Activated naive CD4-positive, alpha-beta T cell treated with anti-CD3 and anti-CD28 coated beads, Interleukin-2, amount 10 ng/mL, durations not matched to agents 5 hours and 36 hours (primary cell): ENCODE results near the gene ZNF8. TPM values are rescaled to one million over a fixed set of nuclear protein-coding genes. Genes with fewer than 3 reads are reported as not detected.

Experiments
- microRNA-seq: library from miRNA; unstranded; fragments of <30 nt; microRNA quantifications from one replicate; pipeline ENCODE4 v1.2.0, GENCODE V29; 2022; ENCODE audit warnings: borderline microRNAs expressed, borderline replicate concordance
- total RNA-seq, 2 experiments: library from RNA; stranded (reverse); gene quantifications; one replicate each; pipeline ENCODE4 v1.2.3, GENCODE V29; 2021

ZNF8 gene
- 1 to 10 TPM; 5.7 to 6.2 TPM for total RNA-seq

GRCh38 chr19:58278541-58279041 is at the start of gene ZNF8:
Gene ZNF8, plus strand, starts transcription at chr19:58278955. Its CDS starts 127 bp downstream, at chr19:58279082.

DNA sequence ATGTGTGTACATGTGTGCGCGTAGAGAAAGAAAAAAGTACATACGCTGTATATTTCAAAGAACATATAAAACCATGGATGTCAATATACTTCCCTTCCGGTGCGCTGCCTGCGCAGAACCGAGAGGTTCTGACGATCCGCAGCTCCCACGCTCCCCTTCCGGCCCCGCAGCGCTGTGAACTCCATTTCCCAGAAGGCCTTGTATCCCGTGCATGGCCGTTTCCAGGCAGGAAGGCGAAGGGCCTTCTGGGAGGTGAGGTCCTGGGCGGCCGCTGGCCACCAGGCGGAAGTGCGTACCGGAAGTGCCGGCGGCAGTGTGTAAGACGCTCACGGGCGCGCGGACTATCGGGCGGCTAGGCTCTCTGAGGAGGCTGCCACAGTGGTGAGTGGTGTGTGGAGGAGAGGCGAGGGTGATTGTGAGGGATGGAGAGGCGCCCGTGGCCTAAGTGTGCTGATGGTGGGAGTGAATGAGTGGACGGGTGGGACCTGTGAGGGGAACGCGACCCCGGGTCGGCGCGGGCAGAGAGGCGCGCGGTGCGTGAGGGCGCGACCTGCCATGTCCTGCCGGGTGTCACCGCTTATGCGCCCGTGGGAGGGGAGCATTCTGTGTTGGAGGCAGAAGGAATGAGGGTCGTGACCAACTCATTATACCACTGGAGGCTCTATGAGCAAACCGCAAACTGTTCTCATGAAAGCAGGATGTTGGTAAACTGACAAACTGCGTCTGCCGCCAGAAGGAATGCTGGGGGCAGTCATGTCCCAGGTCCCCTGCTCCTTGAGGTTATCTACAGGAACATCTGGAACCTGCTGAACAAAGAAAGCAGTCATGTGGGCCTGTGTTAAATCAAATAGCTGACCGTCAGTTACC is 26.5 kb downstream of the ZNF8 start, which contains the start of gene ERVK3-1:
TSS of gene ERVK3-1 (plus strand) at position 313 of the 867 bp plus-strand sequence. CDS start 6,792 bp downstream, outside the sequence.

DNA sequence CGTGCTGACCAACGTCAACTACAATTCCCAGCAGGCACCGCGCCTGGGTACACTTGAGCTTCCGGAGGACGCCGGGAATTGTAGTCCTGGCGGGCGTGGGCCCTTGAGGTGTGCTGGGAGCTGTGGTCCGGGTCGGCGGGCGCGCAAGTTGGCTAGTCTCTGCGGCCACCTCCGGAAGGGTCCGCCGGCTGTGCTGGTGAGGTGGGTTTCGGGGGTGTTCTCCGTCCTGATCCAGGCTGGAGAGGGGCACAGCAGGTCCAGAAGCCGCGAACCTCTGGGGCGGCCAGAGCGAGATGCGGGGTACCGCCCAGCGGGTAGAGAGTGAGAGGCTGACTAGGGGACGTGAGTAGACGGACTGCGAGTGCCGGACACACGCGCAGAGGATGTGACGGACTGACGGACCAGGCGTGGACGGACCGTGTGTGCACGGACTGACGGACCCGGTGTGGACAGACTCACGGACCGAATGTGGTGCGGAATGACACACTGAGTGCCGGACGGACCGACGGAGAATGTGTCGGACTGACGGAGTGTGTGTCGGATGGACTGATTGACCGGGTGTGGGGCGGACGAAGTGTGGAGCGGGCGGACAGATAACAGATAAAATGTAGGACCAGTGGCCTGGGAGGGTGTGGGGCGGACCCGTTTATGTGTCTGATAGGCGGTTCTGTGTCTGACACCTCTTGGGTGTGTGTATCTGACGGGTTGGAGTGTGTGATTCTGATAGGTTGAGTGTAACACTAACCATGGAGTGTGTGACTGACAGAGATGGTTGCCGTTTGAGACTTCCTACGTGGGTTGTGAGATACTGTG is 48.4 kb downstream of the ZNF8 start, which contains the start of gene ZSCAN22:
TSS of gene ZSCAN22 (plus strand) at position 81 of the 813 bp plus-strand sequence. CDS start 7,809 bp downstream, outside the sequence.

Small RNA genes within 50 kb of the gene (microRNA-seq; reads per million reads assigned to microRNA genes)
- gene MIR6806: not detected

Other genes starting within 250 kb of the ZNF8 start
- not detected for gene ZSCAN1, start 244.9 kb upstream of the ZNF8 start, total RNA-seq
- under 1 TPM; 0.39 to 0.50 TPM for gene ZNF135, start 219.7 kb upstream of the ZNF8 start, total RNA-seq
- gene ZSCAN18, start 180.7 kb upstream of the ZNF8 start, total RNA-seq: 10 to 100 TPM; 16.3 to 16.6 TPM
- 1 to 10 TPM; 5.7 to 5.8 TPM for gene ZNF329, start 128.2 kb upstream of the ZNF8 start, total RNA-seq
- 10 to 100 TPM; 30.8 to 32.7 TPM for gene ZNF274, start 95.9 kb upstream of the ZNF8 start, total RNA-seq
- gene ZNF544, start 50.0 kb upstream of the ZNF8 start, total RNA-seq: 10 to 100 TPM; 48.7 to 53.1 TPM
- gene ERVK3-1, start 26.4 kb downstream of the ZNF8 start, total RNA-seq: 10 to 100 TPM; 59.5 to 59.7 TPM
- 1 to 10 TPM; 4.6 to 5.3 TPM for gene ZSCAN22, start 48.0 kb downstream of the ZNF8 start, total RNA-seq
- 1 to 10 TPM; 8.0 to 9.0 TPM for gene A1BG, start 74.5 kb downstream of the ZNF8 start, total RNA-seq
- 1 to 10 TPM; 1.5 to 2.1 TPM for gene ZNF497, start 83.8 kb downstream of the ZNF8 start, total RNA-seq
- gene ZNF837, start 102.1 kb downstream of the ZNF8 start, total RNA-seq: 1 to 10 TPM; 1.8 to 2.3 TPM
- 1,000 to 10,000 TPM; 1,327 to 1,390 TPM for gene RPS5, start 108.3 kb downstream of the ZNF8 start, total RNA-seq
- under 1 TPM; 0.31 to 0.35 TPM for gene RNF225, start 116.7 kb downstream of the ZNF8 start, total RNA-seq
- gene ZNF584, start 129.7 kb downstream of the ZNF8 start, total RNA-seq: 1 to 10 TPM; 4.4 to 5.3 TPM
- gene ZNF132, start 161.2 kb downstream of the ZNF8 start, total RNA-seq: 1 to 10 TPM; 4.9 to 5.5 TPM
- gene ZNF324B, start 172.7 kb downstream of the ZNF8 start, total RNA-seq: 10 to 100 TPM; 10.6 to 12.1 TPM
- 10 to 100 TPM; 13.5 to 13.7 TPM for gene ZNF324, start 188.1 kb downstream of the ZNF8 start, total RNA-seq
- gene ZNF446, start 197.4 kb downstream of the ZNF8 start, total RNA-seq: 1 to 10 TPM; 8.5 to 8.7 TPM
- 10 to 100 TPM; 11.2 to 11.6 TPM for gene SLC27A5, start 233.0 kb downstream of the ZNF8 start, total RNA-seq
- gene ZBTB45, start 240.9 kb downstream of the ZNF8 start, total RNA-seq: 10 to 100 TPM; 15.0 to 16.1 TPM